Activated naive CD4-positive, alpha-beta T cell treated with anti-CD3 and anti-CD28 coated beads, Interleukin-2, amount 50 U/mL, for 24 hours (primary cell): ENCODE data around the gene PRODH2.

Experiments used
- H3K27ac Mint-ChIP-seq: one replicate; pipeline ENCODE4 v1.8.0; 2021; ENCODE audit warnings: mild to moderate bottlenecking, mixed read lengths
- H3K27me3 Mint-ChIP-seq: one replicate; pipeline ENCODE4 v1.8.0; 2021; ENCODE audit warnings: mixed read lengths
- H3K36me3 Mint-ChIP-seq: one replicate; pipeline ENCODE4 v1.8.0; 2021; ENCODE audit warnings: mixed read lengths
- H3K4me1 Mint-ChIP-seq: one replicate; pipeline ENCODE4 v1.8.0; 2021; ENCODE audit warnings: mixed read lengths
- H3K4me3 Mint-ChIP-seq: one replicate; pipeline ENCODE4 v1.8.0; 2021; ENCODE audit warnings: mild to moderate bottlenecking, mixed read lengths
- H3K9me3 Mint-ChIP-seq: one replicate; pipeline ENCODE4 v1.8.0; 2021; ENCODE audit warnings: mixed read lengths

The PRODH2 gene

GRCh38 chr19:35791814-35792279 is 20.8 kb downstream of the PRODH2 start:
- Mint-ChIP-seq H3K27ac (no peak overlapping the region), H3K36me3 (no peaks in the 10 kb centered on the region), H3K4me1 (no peaks in the 10 kb centered on the region), H3K27me3 (peaks cover 5% of the 10 kb centered on the region), H3K9me3 (no peaks in the 10 kb centered on the region), H3K4me3 (no peak overlapping the region)

GRCh38 chr19:35790981-35791813 is 21.4 kb downstream of the PRODH2 start:
- Mint-ChIP-seq H3K4me3 (no peak overlapping the region), H3K4me1 (no peaks in the 10 kb centered on the region), H3K9me3 (no peaks in the 10 kb centered on the region)

GRCh38 chr19:35789978-35790944 is 22.4 kb downstream of the PRODH2 start:
- Mint-ChIP-seq H3K4me3 (no peak overlapping the region), H3K9me3 (no peaks in the 10 kb centered on the region), H3K27me3 (no peaks in the 10 kb centered on the region), H3K36me3 (no peaks in the 10 kb centered on the region), H3K27ac (no peak overlapping the region), H3K4me1 (no peaks in the 10 kb centered on the region)

More at GRCh38 chr19:35790981-35791813, 21.4 kb downstream of the PRODH2 start:
- Mint-ChIP-seq H3K27ac (no peak overlapping the region), H3K36me3 (no peaks in the 10 kb centered on the region), H3K27me3 (no peaks in the 10 kb centered on the region)

GRCh38 chr19:35789195-35789977 is 23.3 kb downstream of the PRODH2 start:
- Mint-ChIP-seq H3K27me3 (no peaks in the 10 kb centered on the region), H3K4me1 (no peaks in the 10 kb centered on the region), H3K36me3 (no peaks in the 10 kb centered on the region), H3K4me3 (no peak overlapping the region), H3K27ac (no peak overlapping the region), H3K9me3 (no peaks in the 10 kb centered on the region)

GRCh38 chr19:35788205-35788960 is 24.3 kb downstream of the PRODH2 start:
- H3K4me1 Mint-ChIP-seq = no peaks in the 10 kb centered on the region
- H3K4me3 Mint-ChIP-seq = no peak overlapping the region
- no peaks in the 10 kb centered on the region for H3K36me3 Mint-ChIP-seq
- H3K27ac Mint-ChIP-seq = no peak overlapping the region
- no peaks in the 10 kb centered on the region for H3K9me3 Mint-ChIP-seq
- no peaks in the 10 kb centered on the region for H3K27me3 Mint-ChIP-seq

- Mint-ChIP-seq H3K27me3 (no peaks in the 10 kb centered on the region), H3K9me3 (no peaks in the 10 kb centered on the region), H3K4me1 (no peaks in the 10 kb centered on the region), H3K4me3 (no peak overlapping the region), H3K36me3 (peaks cover 2% of the 10 kb centered on the region), H3K27ac (no peak overlapping the region)
These were observed 25.3 kb downstream of the PRODH2 start for GRCh38 chr19:35787227-35787799.

GRCh38 chr19:35786299-35787160 is 26.1 kb downstream of the PRODH2 start:
- Mint-ChIP-seq H3K36me3 (peaks cover 2% of the 10 kb centered on the region), H3K9me3 (no peaks in the 10 kb centered on the region), H3K4me3 (no peak overlapping the region), H3K4me1 (no peaks in the 10 kb centered on the region), H3K27me3 (no peaks in the 10 kb centered on the region), H3K27ac (no peak overlapping the region)

GRCh38 chr19:35785339-35785627 is 27.4 kb downstream of the PRODH2 start:
- Mint-ChIP-seq H3K27me3 (no peaks in the 10 kb centered on the region), H3K9me3 (no peaks in the 10 kb centered on the region), H3K36me3 (peaks cover 2% of the 10 kb centered on the region), H3K27ac (no peak overlapping the region), H3K4me1 (no peaks in the 10 kb centered on the region), H3K4me3 (no peak overlapping the region)

GRCh38 chr19:35784503-35785338 is 27.9 kb downstream of the PRODH2 start:
- H3K27me3 Mint-ChIP-seq = no peaks in the 10 kb centered on the region
- peaks cover 2% of the 10 kb centered on the region for H3K36me3 Mint-ChIP-seq
- H3K27ac Mint-ChIP-seq = no peak overlapping the region
- no peaks in the 10 kb centered on the region for H3K9me3 Mint-ChIP-seq
- no peak overlapping the region for H3K4me3 Mint-ChIP-seq
- no peaks in the 10 kb centered on the region for H3K4me1 Mint-ChIP-seq

- Mint-ChIP-seq H3K36me3 (peaks cover 2% of the 10 kb centered on the region), H3K27me3 (no peaks in the 10 kb centered on the region), H3K4me3 (no peak overlapping the region), H3K9me3 (no peaks in the 10 kb centered on the region), H3K4me1 (no peaks in the 10 kb centered on the region), H3K27ac (no peak overlapping the region)
These were observed 28.9 kb downstream of the PRODH2 start for GRCh38 chr19:35783469-35784434.

- no peaks in the 10 kb centered on the region for H3K27me3 Mint-ChIP-seq
- no peaks in the 10 kb centered on the region for H3K4me1 Mint-ChIP-seq
- peaks cover 2% of the 10 kb centered on the region for H3K36me3 Mint-ChIP-seq
- no peak overlapping the region for H3K4me3 Mint-ChIP-seq
- no peaks in the 10 kb centered on the region for H3K9me3 Mint-ChIP-seq
- no peak overlapping the region for H3K27ac Mint-ChIP-seq
These were observed 30.1 kb downstream of the PRODH2 start for GRCh38 chr19:35782589-35782988.

GRCh38 chr19:35781650-35782049 is 31.0 kb downstream of the PRODH2 start:
- H3K27me3 Mint-ChIP-seq = no peaks in the 10 kb centered on the region
- H3K36me3 Mint-ChIP-seq = peaks cover 2% of the 10 kb centered on the region
- no peak overlapping the region for H3K4me3 Mint-ChIP-seq
- no peaks in the 10 kb centered on the region for H3K9me3 Mint-ChIP-seq
- no peak overlapping the region for H3K27ac Mint-ChIP-seq
- peaks cover 4% of the 10 kb centered on the region for H3K4me1 Mint-ChIP-seq
